SH-SY5Y (cell line): ENCODE results near the gene BSDC1.

Experiments
- GATA2 ChIP-seq: IDR thresholded peaks from 2 replicates; pipeline ENCODE4 v1.6.1; 2011; ENCODE audit warnings: mild to moderate bottlenecking, low read depth, low read length
- GATA3 ChIP-seq: IDR thresholded peaks from 2 replicates; pipeline ENCODE4 v1.6.1; 2011; ENCODE audit warnings: low read depth, mild to moderate bottlenecking, low read length, moderate library complexity

- TF ChIP-seq GATA2 (no peak), GATA3 (no peak)
Measured at GRCh38 chr1:32398401-32398800, 4.2 kb upstream of the BSDC1 start.
